Hepatocyte (in vitro differentiated cells): ENCODE data around the gene P2RX1.

Source experiments
- CTCF ChIP-seq: fragments of 200-600 bp; sonication (generic); IDR thresholded peaks from 2 replicates; pipeline ENCODE4 v1.5.1; 2016; ENCODE audit warnings: antibody characterized with exemption, mild to moderate bottlenecking; ENCODE audit not compliant: poor library complexity
- EZH2 ChIP-seq: fragments of 200-600 bp; sonication (generic); IDR thresholded peaks from 2 replicates; pipeline ENCODE4 v1.6.1; 2016; ENCODE audit warnings: antibody characterized with exemption, mild to moderate bottlenecking, borderline replicate concordance
- EZH2phosphoT487 ChIP-seq: fragments of 200-600 bp; sonication (generic); IDR thresholded peaks from one replicate; pipeline ENCODE4 v1.6.1; 2018; ENCODE audit warnings: antibody characterized with exemption, mild to moderate bottlenecking, low read depth, moderate library complexity; ENCODE audit not compliant: unreplicated experiment, severe bottlenecking

GRCh38 chr17:3921502-3922319 lies 5.4 kb upstream of the P2RX1 start:
- TF ChIP-seq CTCF, result no peak
- no peak for TF ChIP-seq EZH2phosphoT487
- TF ChIP-seq EZH2, result no peak
